H1 (cell line): ENCODE measurements around the gene KLHL33.

Experiments used
- EZH2 ChIP-seq: fragments of 200-600 bp; sonication (generic); IDR thresholded peaks from 2 replicates; pipeline ENCODE4 v1.7.1; 2012; ENCODE audit warnings: low read depth, mild to moderate bottlenecking, moderate library complexity, low read length, inconsistent platforms; ENCODE audit not compliant: severe bottlenecking
- POLR2AphosphoS5 ChIP-seq: IDR thresholded peaks from 2 replicates; pipeline ENCODE4 v1.6.1; 2011; ENCODE audit warnings: low read depth, low read length
- SIN3A ChIP-seq, 2 experiments: IDR thresholded peaks in 1 of 2; conservative IDR thresholded peaks in 1 of 2; 2 replicates each; pipeline ENCODE4 v1.6.1; 2011 to 2012; ENCODE audit warnings: low read length in 2 of 2, improper control_type of control experiment in 1 of 2, low read depth in 1 of 2, mild to moderate bottlenecking in 1 of 2
- TAF1 ChIP-seq: IDR thresholded peaks from 2 replicates; pipeline ENCODE4 v1.6.1; 2011; ENCODE audit warnings: mild to moderate bottlenecking, low read depth, low read length
- TF ChIP-seq, protein P1 (sequence below), 3 experiments: IDR thresholded peaks; 1 replicate in 2 of 3; 2 replicates in 1 of 3; pipeline versions ENCODE4 v1.5.1 to v1.6.1; 2011; ENCODE audit warnings: low read length in 3 of 3, mild to moderate bottlenecking in 3 of 3, inconsistent platforms in 2 of 3, low read depth in 1 of 3, moderate library complexity in 1 of 3; ENCODE audit not compliant: insufficient read depth in 1 of 3; ENCODE audit errors: control extremely low read depth in 1 of 3

- TF ChIP-seq SIN3A (conservative IDR thresholded peaks at IDR 0.05 in 1 of 2, IDR thresholded peaks at IDR 0.05 in 1 of 2; ENCODE audit: low read depth in 1 of 2, low read length in 2 of 2) (no peak), EZH2 (no peak), TAF1 (no peak), POLR2AphosphoS5 (no peak)
- TF ChIP-seq, protein P1, sequence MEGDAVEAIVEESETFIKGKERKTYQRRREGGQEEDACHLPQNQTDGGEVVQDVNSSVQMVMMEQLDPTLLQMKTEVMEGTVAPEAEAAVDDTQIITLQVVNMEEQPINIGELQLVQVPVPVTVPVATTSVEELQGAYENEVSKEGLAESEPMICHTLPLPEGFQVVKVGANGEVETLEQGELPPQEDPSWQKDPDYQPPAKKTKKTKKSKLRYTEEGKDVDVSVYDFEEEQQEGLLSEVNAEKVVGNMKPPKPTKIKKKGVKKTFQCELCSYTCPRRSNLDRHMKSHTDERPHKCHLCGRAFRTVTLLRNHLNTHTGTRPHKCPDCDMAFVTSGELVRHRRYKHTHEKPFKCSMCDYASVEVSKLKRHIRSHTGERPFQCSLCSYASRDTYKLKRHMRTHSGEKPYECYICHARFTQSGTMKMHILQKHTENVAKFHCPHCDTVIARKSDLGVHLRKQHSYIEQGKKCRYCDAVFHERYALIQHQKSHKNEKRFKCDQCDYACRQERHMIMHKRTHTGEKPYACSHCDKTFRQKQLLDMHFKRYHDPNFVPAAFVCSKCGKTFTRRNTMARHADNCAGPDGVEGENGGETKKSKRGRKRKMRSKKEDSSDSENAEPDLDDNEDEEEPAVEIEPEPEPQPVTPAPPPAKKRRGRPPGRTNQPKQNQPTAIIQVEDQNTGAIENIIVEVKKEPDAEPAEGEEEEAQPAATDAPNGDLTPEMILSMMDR (IDR thresholded peaks at IDR 0.05; ENCODE audit: control extremely low read depth in 1 of 3, insufficient read depth in 1 of 3, low read depth in 1 of 3, low read length in 3 of 3): no peak
These were observed 18.4 kb downstream of the KLHL33 start for GRCh38 chr14:20417250-20418186.
